NCI-H446 (cell line): ENCODE data around the gene GPLD1.
"Not testable (repeated sequence)": the region's sequence is repeated elsewhere in the genome, so short reads cannot be mapped to it uniquely, and the experiment has no call there.

Source experiments
- DNase-seq, 2 experiments: peaks; one replicate each; lab custom pipeline; 2025; lab: John Stamatoyannopoulos, UW

GPLD1 gene

GRCh38 chr6:24489470-24489869 is at the start of gene GPLD1:
Gene GPLD1 (minus strand): TSS chr6:24489578. CDS start chr6:24489511, 67 bp downstream.
- DNase-seq: no peak

- DNase-seq: no peak
Observed at GRCh38 chr6:24537771-24538385, 48.5 kb upstream of the GPLD1 start.

- DNase-seq: no peak
Observed at GRCh38 chr6:24537082-24537699, 47.8 kb upstream of the GPLD1 start.

GRCh38 chr6:24536466-24536865 is 47.1 kb upstream of the GPLD1 start:
- DNase-seq: peak in 1 of 2 experiments; percentile 45

- no peak for DNase-seq
Observed at GRCh38 chr6:24535210-24535609, 45.8 kb upstream of the GPLD1 start.

GRCh38 chr6:24534329-24534728 is 45.0 kb upstream of the GPLD1 start:
- no peak for DNase-seq

GRCh38 chr6:24529985-24530384 is 40.6 kb upstream of the GPLD1 start:
- DNase-seq: no peak

GRCh38 chr6:24524805-24525204 is 35.4 kb upstream of the GPLD1 start:
- peak in 1 of 2 experiments; percentile 60 for DNase-seq

GRCh38 chr6:24524329-24524728 is 35.0 kb upstream of the GPLD1 start:
- no peak for DNase-seq

- DNase-seq: peak in 1 of 2 experiments; percentile 50
Observed at GRCh38 chr6:24522228-24523176, 33.1 kb upstream of the GPLD1 start.

- DNase-seq: peak in 1 of 2 experiments; percentile 31
Observed at GRCh38 chr6:24520929-24521546, 31.7 kb upstream of the GPLD1 start.

- DNase-seq: no peak
Observed at GRCh38 chr6:24517659-24518543, 28.5 kb upstream of the GPLD1 start.

- DNase-seq: no peak
Observed at GRCh38 chr6:24513602-24514001, 24.2 kb upstream of the GPLD1 start.

GRCh38 chr6:24511976-24512375 is 22.6 kb upstream of the GPLD1 start:
- not testable (repeated sequence) for DNase-seq

- DNase-seq: no peak
Observed at GRCh38 chr6:24506814-24507520, 17.6 kb upstream of the GPLD1 start.

- DNase-seq: no peak
Observed at GRCh38 chr6:24504649-24505586, 15.5 kb upstream of the GPLD1 start.

GRCh38 chr6:24504287-24504648 is 14.9 kb upstream of the GPLD1 start:
- DNase-seq: no peak

- no peak for DNase-seq
Observed at GRCh38 chr6:24501914-24502313, 12.5 kb upstream of the GPLD1 start.

- DNase-seq: no peak
Observed at GRCh38 chr6:24501374-24501773, 12.0 kb upstream of the GPLD1 start.

GRCh38 chr6:24500683-24501082 is 11.3 kb upstream of the GPLD1 start:
- no peak for DNase-seq
